ENCODE data around the gene HPS4. TPM values are rescaled to one million over a fixed set of nuclear protein-coding genes. Genes with fewer than 3 reads are reported as not detected.

Gene HPS4
- total and polyA plus RNA-seq, 2 of the 8 experiments (the other 6 are each of a cell fraction or from before 2014, with no cell fraction given) = 28.0 to 35.2 TPM

DNA sequence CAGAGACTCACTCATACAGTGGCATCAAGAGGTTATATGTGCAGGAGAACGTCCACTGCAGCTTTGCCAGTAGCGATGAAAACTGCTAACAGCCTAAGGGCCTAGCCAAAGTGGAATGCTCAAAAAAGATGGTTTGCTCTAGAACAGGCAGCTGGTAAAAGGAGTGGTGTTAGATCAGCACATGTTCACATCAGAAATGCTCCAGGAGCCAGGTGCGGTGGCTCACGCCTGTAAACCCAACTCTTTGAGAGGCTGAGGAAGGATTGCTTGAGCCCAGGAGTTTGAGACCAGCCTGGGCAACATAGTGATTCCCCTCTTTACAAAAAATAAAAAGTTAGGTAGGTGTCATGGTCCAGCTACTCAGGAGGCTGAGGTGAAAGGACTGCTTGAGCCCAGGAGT lies 39.0 kb upstream of the HPS4 start (continued):
- TF ChIP-seq POLR2AphosphoS5 (IDR thresholded peaks at IDR 0.05; ENCODE audit: low read depth, low read length) = no peak
- TF ChIP-seq GABPA (IDR thresholded peaks at IDR 0.05; ENCODE audit: borderline replicate concordance, insufficient read depth, low read length) = no peak
- TF ChIP-seq POU5F1 (IDR thresholded peaks at IDR 0.05; ENCODE audit: low read depth, low read length) = no peak
- no peak for TF ChIP-seq CEBPB (IDR thresholded peaks at IDR 0.05; ENCODE audit: low read depth, low read length)

All from H1 (cell line).